SIG-M5 treated with dmso at 0.1 percent for 504 hours (cell line): ENCODE results near the gene PSMA6.

Source experiments
- DNase-seq: peaks from one replicate; lab custom pipeline; 2025; ENCODE audit not compliant: unreplicated experiment; lab: John Stamatoyannopoulos, UW

Gene PSMA6

DNA sequence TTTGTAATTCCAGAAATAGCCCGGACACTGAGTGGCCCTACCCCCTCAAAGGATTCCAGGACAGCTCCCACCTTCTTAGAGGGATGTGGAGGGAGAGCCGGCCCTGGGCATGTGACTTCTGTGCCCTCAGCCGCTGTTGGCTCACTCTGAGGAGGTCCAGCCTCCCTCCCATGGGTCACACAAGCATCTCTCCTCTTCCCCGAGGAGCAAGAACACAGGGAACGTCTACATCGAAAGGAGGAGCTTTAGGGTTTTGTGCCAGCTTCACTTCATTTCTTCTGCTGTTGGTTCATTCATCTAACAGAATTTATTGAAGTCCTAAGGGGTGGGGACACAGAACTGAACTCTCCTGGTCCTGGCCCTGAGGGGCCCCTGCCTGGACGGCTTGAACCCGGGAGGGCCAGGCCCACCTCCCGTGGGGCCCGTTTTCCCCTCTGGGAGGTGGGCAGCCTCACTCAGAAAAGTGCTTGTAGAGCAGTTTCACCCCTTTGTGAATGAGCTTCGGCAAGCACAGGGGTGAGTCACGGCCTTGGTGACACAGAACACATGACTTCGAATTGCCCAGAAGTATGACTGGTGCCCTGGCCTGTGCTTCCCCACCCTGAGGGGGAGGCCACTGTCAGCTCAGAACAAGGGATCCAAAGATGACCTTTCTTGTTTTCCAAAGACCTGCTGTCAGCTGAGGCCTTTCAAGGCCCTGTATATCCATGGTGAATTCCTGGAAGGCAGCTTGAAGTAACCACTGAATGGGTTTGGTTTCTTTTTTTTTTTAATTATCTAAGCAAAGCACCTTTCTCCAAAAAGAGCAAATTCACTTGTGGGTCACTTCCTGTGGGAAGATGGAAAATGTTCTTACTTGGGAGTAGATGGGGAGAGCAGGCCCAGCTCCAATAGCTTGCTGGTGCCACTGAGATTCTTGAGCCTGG lies 73.2 kb downstream of the PSMA6 start:
- peak; percentile 65 for DNase-seq

DNA sequence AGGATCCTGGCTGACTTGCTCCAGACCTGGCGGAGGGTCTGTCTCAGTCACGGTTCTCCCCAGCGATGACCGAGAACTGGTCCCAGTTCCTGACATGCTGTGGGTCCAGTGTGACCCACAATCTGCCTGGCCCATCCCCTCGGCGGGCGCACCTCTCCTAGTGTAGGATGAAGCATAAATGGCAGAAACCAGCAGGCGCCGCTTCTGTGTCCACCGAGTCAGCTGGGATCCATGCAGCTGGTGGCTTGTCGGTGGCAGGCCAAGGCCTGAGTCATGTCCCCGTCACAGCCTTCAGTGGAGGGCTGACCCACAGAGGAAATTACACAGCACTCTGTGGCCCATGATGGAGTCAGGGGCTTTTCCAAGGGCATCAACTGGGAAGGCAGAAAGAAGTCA lies 73.9 kb downstream of the PSMA6 start:
- DNase-seq: no peak

DNA sequence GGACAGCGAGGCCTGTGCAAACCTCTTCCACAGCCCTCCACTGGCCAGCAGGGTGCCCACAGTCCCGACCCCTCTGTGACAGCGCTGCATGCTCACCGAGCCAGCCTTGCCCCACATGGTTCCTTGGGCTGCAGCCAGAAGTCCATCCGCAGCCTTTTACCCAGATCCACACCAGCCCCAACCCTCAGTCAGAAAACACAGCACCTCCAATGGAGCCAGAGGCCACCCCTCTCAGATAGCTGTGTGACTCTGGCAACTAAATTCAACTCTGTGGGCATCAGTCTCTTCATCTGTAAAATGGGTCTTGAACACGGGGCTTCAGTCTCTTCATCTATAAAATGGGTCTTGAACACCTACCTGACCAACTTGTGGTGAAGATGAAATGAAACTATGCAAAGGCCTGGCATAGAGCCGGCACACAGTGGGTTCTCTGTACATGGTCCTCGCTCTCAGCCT lies 74.4 kb downstream of the PSMA6 start:
- DNase-seq: no peak

DNA sequence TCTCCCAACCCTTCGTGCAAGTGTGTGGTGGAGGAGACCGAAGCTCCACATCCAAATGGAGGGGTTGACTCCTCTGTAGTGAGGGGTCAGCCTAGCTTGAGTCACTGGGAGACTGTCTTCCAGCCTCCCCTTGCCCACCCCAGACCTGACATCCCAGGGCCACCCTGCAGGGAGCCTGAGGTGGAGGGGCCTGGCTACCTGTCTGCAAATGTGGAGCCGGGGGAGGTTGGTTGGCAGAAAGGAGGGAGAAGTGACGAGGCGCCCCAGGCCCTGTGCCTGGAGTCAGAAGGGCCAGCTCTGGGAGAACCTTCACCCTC lies 74.8 kb downstream of the PSMA6 start:
- no peak for DNase-seq
